Measurements from ENCODE around the gene GPC5. TPM values are rescaled to one million over a fixed set of nuclear protein-coding genes. Genes with fewer than 3 reads are reported as not detected.
A peak's percentile ranks its signal among the peaks of the same experiment; 100 is the strongest.

The GPC5 gene
- total RNA-seq, 1 donor from 2014 or later, result 0.57 TPM

- Mint-ChIP-seq H3K4me1 (ENCODE audit: low read depth) (no peaks in the 10 kb centered on the region), H3K27me3 (no peaks in the 10 kb centered on the region), H3K36me3 (ENCODE audit: insufficient read depth) (no peaks in the 10 kb centered on the region), H3K27ac (no peak overlapping the region), H3K9me3 (ENCODE audit: low read depth) (no peaks in the 10 kb centered on the region), H3K4me3 (ENCODE audit: low read depth) (no peak overlapping the region)
- no peak for DNase-seq (ENCODE audit: low spot score, unreplicated experiment)
- TF ChIP-seq CTCF (IDR thresholded peaks at IDR 0.05; ENCODE audit: unreplicated experiment), result no peak
Observed at GRCh38 chr13:92196591-92197256, 798.3 kb downstream of the GPC5 start.

GRCh38 chr13:92197669-92198068, 799.2 kb downstream of the GPC5 start:
- no peaks in the 10 kb centered on the region for H3K9me3 Mint-ChIP-seq (ENCODE audit: low read depth)
- H3K36me3 Mint-ChIP-seq (ENCODE audit: insufficient read depth), result no peaks in the 10 kb centered on the region
- H3K27ac Mint-ChIP-seq, result no peak overlapping the region
- no peak for TF ChIP-seq CTCF (IDR thresholded peaks at IDR 0.05; ENCODE audit: unreplicated experiment)
- H3K4me1 Mint-ChIP-seq (ENCODE audit: low read depth), result no peaks in the 10 kb centered on the region
- no peak for DNase-seq (ENCODE audit: low spot score, unreplicated experiment)
- no peak overlapping the region for H3K4me3 Mint-ChIP-seq (ENCODE audit: low read depth)
- no peaks in the 10 kb centered on the region for H3K27me3 Mint-ChIP-seq

GRCh38 chr13:92218615-92219014, 820.2 kb downstream of the GPC5 start:
- no peak for TF ChIP-seq CTCF (IDR thresholded peaks at IDR 0.05; ENCODE audit: unreplicated experiment)
- Mint-ChIP-seq H3K27me3 (peaks cover 10% of the 10 kb centered on the region), H3K4me1 (ENCODE audit: low read depth) (peaks cover 17% of the 10 kb centered on the region), H3K9me3 (ENCODE audit: low read depth) (peaks cover 11% of the 10 kb centered on the region), H3K27ac (no peak overlapping the region), H3K36me3 (ENCODE audit: insufficient read depth) (no peaks in the 10 kb centered on the region), H3K4me3 (ENCODE audit: low read depth) (no peak overlapping the region)
- DNase-seq (ENCODE audit: low spot score, unreplicated experiment), result no peak

- no peak for TF ChIP-seq CTCF (IDR thresholded peaks at IDR 0.05; ENCODE audit: unreplicated experiment)
- Mint-ChIP-seq H3K4me3 (ENCODE audit: low read depth) (no peak overlapping the region), H3K27ac (peak overlapping the region; percentile 84), H3K4me1 (ENCODE audit: low read depth) (peaks cover 16% of the 10 kb centered on the region), H3K27me3 (no peaks in the 10 kb centered on the region), H3K9me3 (ENCODE audit: low read depth) (peaks cover 11% of the 10 kb centered on the region), H3K36me3 (ENCODE audit: insufficient read depth) (no peaks in the 10 kb centered on the region)
- DNase-seq (ENCODE audit: low spot score, unreplicated experiment), result no peak
Observed at GRCh38 chr13:92221916-92222315, 823.5 kb downstream of the GPC5 start.

- no peaks in the 10 kb centered on the region for H3K27me3 Mint-ChIP-seq
Observed at GRCh38 chr13:92224052-92224821, 825.8 kb downstream of the GPC5 start.

More at GRCh38 chr13:92224052-92224821, 825.8 kb downstream of the GPC5 start:
- H3K4me3 Mint-ChIP-seq (ENCODE audit: low read depth), result no peak overlapping the region
- H3K4me1 Mint-ChIP-seq (ENCODE audit: low read depth), result peaks cover 16% of the 10 kb centered on the region
- H3K27ac Mint-ChIP-seq, result no peak overlapping the region
- TF ChIP-seq CTCF (IDR thresholded peaks at IDR 0.05; ENCODE audit: unreplicated experiment), result no peak
- H3K36me3 Mint-ChIP-seq (ENCODE audit: insufficient read depth), result no peaks in the 10 kb centered on the region
- no peak for DNase-seq (ENCODE audit: low spot score, unreplicated experiment)
- peaks cover 10% of the 10 kb centered on the region for H3K9me3 Mint-ChIP-seq (ENCODE audit: low read depth)

Measured in progenitor cell of endocrine pancreas (in vitro differentiated cells).